Activated T-cell treated with anti-CD3 and anti-CD28 coated beads, Interleukin-2, amount 50 U/mL, for 1 hour (primary cell): ENCODE results near the gene PATZ1.
"Not testable (repeated sequence)": the region's sequence is repeated elsewhere in the genome, so short reads cannot be mapped to it uniquely, and the experiment has no call there.

Experiments used
- DNase-seq: peaks from one replicate; pipeline ENCODE4 v3.0.0-alpha.2; 2020

PATZ1 gene

GRCh38 chr22:31346255-31346732 is at the start of gene PATZ1:
Gene PATZ1 (minus strand): TSS chr22:31346346. CDS start chr22:31345602, 744 bp downstream.
- DNase-seq, result peak; percentile 77

GRCh38 chr22:31394326-31394725 is 48.2 kb upstream of the PATZ1 start:
- no peak for DNase-seq

GRCh38 chr22:31393893-31394292 is 47.7 kb upstream of the PATZ1 start:
- DNase-seq, result no peak

- not testable (repeated sequence) for DNase-seq
Observed at GRCh38 chr22:31378651-31379050, 32.5 kb upstream of the PATZ1 start.

- DNase-seq, result no peak
Observed at GRCh38 chr22:31378123-31378522, 32.0 kb upstream of the PATZ1 start.

GRCh38 chr22:31377612-31378011 is 31.5 kb upstream of the PATZ1 start:
- DNase-seq, result no peak

GRCh38 chr22:31367426-31367825 is 21.3 kb upstream of the PATZ1 start:
- DNase-seq, result no peak

- DNase-seq, result no peak
Observed at GRCh38 chr22:31363885-31364465, 17.8 kb upstream of the PATZ1 start.

- no peak for DNase-seq
Observed at GRCh38 chr22:31361743-31362142, 15.6 kb upstream of the PATZ1 start.

GRCh38 chr22:31360029-31360428 is 13.9 kb upstream of the PATZ1 start:
- no peak for DNase-seq

- no peak for DNase-seq
Observed at GRCh38 chr22:31354515-31354914, 8.4 kb upstream of the PATZ1 start.

GRCh38 chr22:31350410-31350863 is 4.3 kb upstream of the PATZ1 start:
- no peak for DNase-seq

GRCh38 chr22:31349960-31350359 is 3.8 kb upstream of the PATZ1 start:
- no peak for DNase-seq

- DNase-seq, result no peak
Observed at GRCh38 chr22:31348766-31349165, 2.6 kb upstream of the PATZ1 start.

- not testable (repeated sequence) for DNase-seq
Observed at GRCh38 chr22:31348009-31348337, 1.8 kb upstream of the PATZ1 start.

GRCh38 chr22:31347251-31348008 is 1.3 kb upstream of the PATZ1 start:
- peak; percentile 66 for DNase-seq

GRCh38 chr22:31346733-31347250 is 646 bp upstream of the PATZ1 start:
- DNase-seq, result peak; percentile 49

- peak; percentile 94 for DNase-seq
Observed at GRCh38 chr22:31345331-31346254, 553 bp downstream of the PATZ1 start.

GRCh38 chr22:31344578-31345330 is 1.4 kb downstream of the PATZ1 start:
- peak; percentile 54 for DNase-seq

- no peak for DNase-seq
Observed at GRCh38 chr22:31344256-31344577, 1.9 kb downstream of the PATZ1 start.

GRCh38 chr22:31343235-31344191 is 2.6 kb downstream of the PATZ1 start:
- no peak for DNase-seq
